ENCODE data around the gene SAP30BP.

GRCh38 chr17:75652934-75653549 is 14.1 kb upstream of the SAP30BP start:
- TF ChIP-seq CTCF (IDR thresholded peaks at IDR 0.05; ENCODE audit: low read depth, low read length): peak; percentile 63
- no peak for TF ChIP-seq EZH2phosphoT487 (IDR thresholded peaks at IDR 0.05; ENCODE audit: low read depth)
